HCT116 (cell line): ENCODE results near the gene CLEC17A. TPM values are rescaled to one million over a fixed set of nuclear protein-coding genes. Genes with fewer than 3 reads are reported as not detected.

Experiments
- ATAC-seq: fragments of 200-7000 bp; cut with Tn5 transposase; 2 replicates; pipeline ENCODE4 v1.9.1; 2020; ENCODE audit warnings: mild to moderate bottlenecking, moderate library complexity
- BruUV-seq: library from RNA; stranded (reverse); fragments of 400-500 nt; replicated peaks from 2 replicates; lab custom pipeline; 2021; lab: Mats Ljungman, UMichigan
- CTCF ChIA-PET: fragments of 300-600 bp; sonication (Branson Sonifier 250); formaldehyde crosslinking; loops from one replicate; lab custom pipeline; 2021; ENCODE audit warnings: antibody characterized with exemption; lab: Charles Lee
- POLR2A ChIA-PET: fragments of 300-600, 350-600 bp; sonication (Branson Sonifier 250); formaldehyde crosslinking; loops from one replicate; lab custom pipeline; 2021; ENCODE audit warnings: antibody characterized with exemption; lab: Charles Lee
- RAD21 ChIA-PET, 2 experiments: fragments of 300-600 bp; sonication (Branson Sonifier 250); formaldehyde crosslinking; loops; one replicate each; lab custom pipeline; 2023; ENCODE audit warnings: low total read pairs in 2 of 2; ENCODE audit not compliant: uncharacterized antibody in 2 of 2, unreplicated experiment in 2 of 2, low non-redundant PET in 1 of 2; lab: Charles Lee
- DNase-seq: peaks from one replicate; pipeline ENCODE4 v3.0.0-alpha.2; 2010; ENCODE audit warnings: low read depth, low spot score
- H2AFZ ChIP-seq: fragments of 200-600 bp; shearing (Covaris generic), sonication (generic); 2 replicates; pipeline ENCODE4 v1.6.1; 2017; ENCODE audit warnings: low read depth, mixed run types, mixed read lengths, antibody characterized with exemption, low read length; ENCODE audit not compliant: poor library complexity, severe bottlenecking
- H3K27ac ChIP-seq: 2 replicates; pipeline ENCODE4 v1.5.1; 2012; ENCODE audit warnings: low read depth, low read length
- H3K27me3 ChIP-seq: fragments of 200-600 bp; sonication (generic); 2 replicates; pipeline ENCODE4 v1.6.1; 2016; ENCODE audit warnings: mixed run types, low read length, mixed read lengths; ENCODE audit not compliant: insufficient read depth
- H3K36me3 ChIP-seq, 2 experiments: fragments of 200-500 bp in 1 of 2; fragments of 200-600 bp in 1 of 2; sonication (Bioruptor generic) in 1 of 2; sonication (generic) in 1 of 2; 2 replicates each; pipeline versions ENCODE4 v1.5.1 to v1.6.1; 2014 to 2016; ENCODE audit warnings: low read length in 2 of 2, inconsistent platforms in 1 of 2, mixed read lengths in 1 of 2, mixed run types in 1 of 2; ENCODE audit not compliant: insufficient read depth in 2 of 2, control insufficient read depth in 1 of 2
- H3K4me1 ChIP-seq, 2 experiments: fragments of 200-600 bp in 1 of 2; sonication (generic) in 1 of 2; 2 replicates each; pipeline versions ENCODE4 v1.5.1 to v1.6.1; 2012 to 2017; ENCODE audit warnings: low read length in 2 of 2, inconsistent platforms in 1 of 2, mild to moderate bottlenecking in 1 of 2, mixed read lengths in 1 of 2, mixed run types in 1 of 2, moderate library complexity in 1 of 2; ENCODE audit not compliant: insufficient read depth in 2 of 2, control insufficient read depth in 1 of 2
- H3K4me2 ChIP-seq: fragments of 200-600 bp; sonication (generic); 2 replicates; pipeline ENCODE4 v1.6.1; 2017; ENCODE audit warnings: mixed run types, low read length, mixed read lengths
- H3K4me3 ChIP-seq, 2 experiments: fragments of 200-600 bp in 1 of 2; sonication (generic) in 1 of 2; replicated peaks in 1 of 2; 2 replicates each; pipeline ENCODE4 v1.5.1; 2011 to 2016; ENCODE audit warnings: low read length in 2 of 2, control low read depth in 1 of 2, low read depth in 1 of 2, mild to moderate bottlenecking in 1 of 2, mixed read lengths in 1 of 2, mixed run types in 1 of 2
- H3K79me2 ChIP-seq: fragments of 200-600 bp; sonication (generic); 2 replicates; pipeline ENCODE4 v1.6.1; 2017; ENCODE audit warnings: mild to moderate bottlenecking, mixed run types, low read length, moderate library complexity, mixed read lengths; ENCODE audit not compliant: insufficient read depth
- H3K9ac ChIP-seq: fragments of 200-600 bp; sonication (generic); 2 replicates; pipeline ENCODE4 v1.6.1; 2016; ENCODE audit warnings: low read length, mixed read lengths
- H3K9me2 ChIP-seq: fragments of 200-600 bp; sonication (generic), shearing (Covaris generic); 2 replicates; pipeline ENCODE4 v1.6.1; 2017; ENCODE audit warnings: mixed run types, mild to moderate bottlenecking, moderate library complexity; ENCODE audit not compliant: insufficient read depth
- H3K9me3 ChIP-seq, 2 experiments: fragments of 200-500 bp in 1 of 2; fragments of 200-600 bp in 1 of 2; sonication (Bioruptor generic) in 1 of 2; sonication (generic) in 1 of 2; 2 replicates each; pipeline ENCODE4 v1.6.1; 2014 to 2017; ENCODE audit warnings: low read length in 2 of 2, mixed read lengths in 2 of 2, inconsistent platforms in 1 of 2, low read depth in 1 of 2, mild to moderate bottlenecking in 1 of 2, mixed run types in 1 of 2, moderate library complexity in 1 of 2; ENCODE audit not compliant: control insufficient read depth in 1 of 2, insufficient read depth in 1 of 2
- H4K20me1 ChIP-seq: fragments of 200-600 bp; sonication (generic), shearing (Covaris generic); 2 replicates; pipeline ENCODE4 v1.6.1; 2017; ENCODE audit warnings: mixed run types, mild to moderate bottlenecking, moderate library complexity; ENCODE audit not compliant: insufficient read depth
- CBX3 ChIP-seq: IDR thresholded peaks from 2 replicates; pipeline ENCODE4 v1.6.1; 2012; ENCODE audit warnings: low read depth
- CEBPB ChIP-seq: IDR thresholded peaks from 2 replicates; pipeline ENCODE4 v1.6.1; 2012; ENCODE audit warnings: low read depth
- CTCF ChIP-seq, 3 experiments: fragments of 200-600 bp in 1 of 3; sonication (generic) in 1 of 3; IDR thresholded peaks in 2 of 3; conservative IDR thresholded peaks in 1 of 3; 2 replicates each; pipeline ENCODE4 v1.5.1; 2012 to 2017; ENCODE audit warnings: low read depth in 2 of 3, low read length in 2 of 3, antibody characterized with exemption in 1 of 3, borderline replicate concordance in 1 of 3, control low read depth in 1 of 3, mild to moderate bottlenecking in 1 of 3, mixed read lengths in 1 of 3, mixed run types in 1 of 3, moderate library complexity in 1 of 3; ENCODE audit not compliant: insufficient read depth in 1 of 3
- EGR1 ChIP-seq: IDR thresholded peaks from 2 replicates; pipeline ENCODE4 v1.6.1; 2012; ENCODE audit warnings: low read depth
- ELF1 ChIP-seq: IDR thresholded peaks from 2 replicates; pipeline ENCODE4 v1.6.1; 2012; ENCODE audit warnings: low read depth, borderline replicate concordance
- EZH2phosphoT487 ChIP-seq: fragments of 200-600 bp; IDR thresholded peaks from 2 replicates; pipeline ENCODE4 v1.6.1; 2018; ENCODE audit warnings: antibody characterized with exemption, borderline replicate concordance
- POLR2AphosphoS5 ChIP-seq: IDR thresholded peaks from 2 replicates; pipeline ENCODE4 v1.6.1; 2011; ENCODE audit warnings: mild to moderate bottlenecking, low read depth, low read length, moderate library complexity
- SIN3A ChIP-seq: IDR thresholded peaks from 2 replicates; pipeline ENCODE4 v1.6.1; 2012; ENCODE audit warnings: low read depth
- SRF ChIP-seq: IDR thresholded peaks from 2 replicates; pipeline ENCODE4 v1.6.1; 2012; ENCODE audit warnings: low read depth
- TCF7L2 ChIP-seq: IDR thresholded peaks from 2 replicates; pipeline ENCODE4 v1.7.0; 2011; ENCODE audit warnings: borderline replicate concordance, inconsistent platforms; ENCODE audit not compliant: insufficient read depth, insufficient read length; ENCODE audit errors: extremely low read depth
- ZBTB33 ChIP-seq: IDR thresholded peaks from 2 replicates; pipeline ENCODE4 v1.6.1; 2011; ENCODE audit warnings: mild to moderate bottlenecking, low read length, moderate library complexity; ENCODE audit not compliant: insufficient replicate concordance; ENCODE audit errors: extremely low read depth
- ZFX ChIP-seq: fragments of 450-650 bp; IDR thresholded peaks from 2 replicates; pipeline ENCODE4 v1.6.1; 2017
- ZNF274 ChIP-seq: fragments of 200-500 bp; sonication (Bioruptor generic); IDR thresholded peaks from 2 replicates; pipeline ENCODE4 v1.6.1; 2014; ENCODE audit warnings: mild to moderate bottlenecking, low read depth, low read length, inconsistent platforms
- intact Hi-C: fragments of 100-400 bp; cut with micrococcal nuclease; formaldehyde crosslinking; loops from 2 replicates; pipeline ENCODE4 v1.10.0; 2022
- total RNA-seq: library from RNA; stranded (reverse); gene quantifications from one replicate; pipeline ENCODE4 v1.2.1, GENCODE V29; 2021; ENCODE audit not compliant: unreplicated experiment

CLEC17A gene
- total RNA-seq, 1 experiment from 2014 or later: not detected

GRCh38 chr19:14566712-14567077 is 16.2 kb upstream of the CLEC17A start:
- Histone ChIP-seq H3K9ac (no peak overlapping the region), H4K20me1 (no peaks in the 10 kb centered on the region), H3K4me3 (no peak overlapping the region), H3K4me1 (peaks cover 11 to 22% of the 10 kb centered on the region in 2 experiments; a peak in 3 of 4 replicates), H3K27me3 (no peaks in the 10 kb centered on the region), H3K36me3 (peaks cover 0 to 4% of the 10 kb centered on the region in 2 experiments; a peak in 2 of 4 replicates), H3K4me2 (no peak overlapping the region), H3K27ac (no peak overlapping the region), H2AFZ (no peak overlapping the region), H3K9me3 (no peaks in the 10 kb centered on the region), H3K9me2 (no peaks in the 10 kb centered on the region), H3K79me2 (peaks cover 53% of the 10 kb centered on the region)
- no peak for DNase-seq
- no TSS peak for BruUV-seq
- intact Hi-C loops: no loop called here
- ChIA-PET POLR2A (no interaction called here), RAD21 (no interaction called here), CTCF (no interaction called here)
- ATAC-seq: no peak
- TF ChIP-seq SIN3A: no peak
- TF ChIP-seq POLR2AphosphoS5: no peak
- no peak for TF ChIP-seq SRF
- TF ChIP-seq ZBTB33: no peak
- no peak for TF ChIP-seq ZFX
- no peak for TF ChIP-seq ELF1
- no peak for TF ChIP-seq ZNF274
- TF ChIP-seq CBX3: no peak
- no peak for TF ChIP-seq EZH2phosphoT487
- TF ChIP-seq EGR1: no peak
- TF ChIP-seq CEBPB: no peak
- no peak for TF ChIP-seq CTCF (IDR thresholded peaks at IDR 0.05 in 2 of 3, conservative IDR thresholded peaks at IDR 0.05 in 1 of 3; ENCODE audit: borderline replicate concordance in 1 of 3, insufficient read depth in 1 of 3, low read depth in 2 of 3, low read length in 2 of 3)
- no peak for TF ChIP-seq TCF7L2
